D341Med (cell line): ENCODE data around the gene TMTC1.
"Not testable (repeated sequence)": the region's sequence is repeated elsewhere in the genome, so short reads cannot be mapped to it uniquely, and the experiment has no call there.

Experiments used
- DNase-seq: peaks from one replicate; pipeline ENCODE4 v3.0.0; 2012; ENCODE audit warnings: low spot score

TMTC1 gene

GRCh38 chr12:29783773-29784666, at the start of gene TMTC1:
Gene TMTC1 (minus strand): TSS chr12:29783942. CDS start chr12:29783751, 191 bp downstream.
- DNase-seq, result peak; percentile 77

DNA sequence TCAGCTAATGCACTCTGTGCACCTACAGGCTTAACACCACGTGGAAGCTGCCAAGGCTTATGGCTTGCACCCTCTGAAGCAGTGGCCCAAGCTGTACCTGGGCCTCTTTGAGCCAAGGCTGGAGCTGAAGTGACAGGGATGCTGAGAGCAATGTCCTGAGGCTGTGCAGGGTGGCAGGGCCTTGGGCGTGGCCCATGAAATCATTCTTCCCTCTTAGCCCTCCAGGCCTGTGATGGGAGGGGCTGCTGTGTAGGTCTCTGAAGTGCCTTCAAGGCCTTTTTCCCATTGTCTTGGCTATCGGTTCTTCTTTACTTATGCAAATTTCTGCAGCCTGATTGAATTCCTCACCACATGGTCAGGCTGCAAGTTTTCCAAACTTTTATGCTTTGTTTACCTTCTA, 47.4 kb upstream of the TMTC1 start:
- DNase-seq, result no peak

DNA sequence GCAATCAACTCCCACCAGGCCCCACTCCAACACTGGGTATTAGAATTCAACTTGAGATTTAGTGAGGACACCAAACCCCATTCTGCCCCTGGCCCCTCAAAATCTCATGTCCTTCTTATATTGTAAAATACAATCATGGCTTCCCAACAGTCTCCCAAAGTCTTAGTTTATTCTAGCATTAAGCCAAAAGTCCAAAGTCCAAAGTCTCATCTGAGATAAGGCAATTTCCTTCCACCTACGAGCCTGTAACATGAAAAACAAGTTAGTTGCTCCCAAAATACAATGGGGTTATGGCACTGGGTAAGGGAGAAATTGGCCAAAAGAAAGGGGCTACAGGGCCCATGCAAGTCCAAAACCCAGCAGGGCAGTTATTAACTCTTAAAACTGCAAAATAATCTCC, 46.6 kb upstream of the TMTC1 start:
- no peak for DNase-seq

DNA sequence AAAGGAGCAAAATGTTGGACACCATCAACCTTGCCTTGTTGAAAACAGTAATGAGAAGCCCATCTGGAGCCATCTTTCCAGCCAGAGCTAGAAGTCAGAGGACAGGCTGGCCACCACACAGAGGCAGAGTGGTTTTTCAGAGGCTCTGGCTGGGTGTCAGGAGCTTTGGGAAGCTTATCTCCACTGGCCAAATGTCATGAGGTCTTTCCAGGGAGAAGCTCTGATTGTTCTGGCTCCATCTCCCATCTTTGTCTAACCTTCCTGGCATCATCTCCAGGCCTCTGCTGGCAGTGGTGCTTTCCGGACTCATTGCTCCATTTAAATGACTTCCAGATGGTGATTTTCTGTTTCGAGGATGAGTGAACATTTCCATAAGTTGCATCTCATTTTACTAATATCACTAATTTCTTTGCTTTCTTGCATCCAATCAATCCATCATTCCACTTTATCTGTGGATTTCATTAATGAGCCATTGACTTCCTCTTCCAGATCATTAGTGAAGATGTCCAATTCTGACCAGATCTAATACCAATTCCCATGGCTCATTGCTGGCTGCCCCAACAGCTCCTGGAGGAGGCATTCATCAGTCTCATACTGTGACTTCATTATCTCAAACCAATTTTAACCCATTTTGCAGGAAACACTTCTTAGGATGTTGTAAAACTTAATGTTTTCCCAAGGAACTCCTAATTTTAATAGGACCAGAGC, 35.3 kb upstream of the TMTC1 start:
- DNase-seq, result no peak

- DNase-seq, result no peak
These were observed 33.4 kb upstream of the TMTC1 start for GRCh38 chr12:29816874-29817725.

DNA sequence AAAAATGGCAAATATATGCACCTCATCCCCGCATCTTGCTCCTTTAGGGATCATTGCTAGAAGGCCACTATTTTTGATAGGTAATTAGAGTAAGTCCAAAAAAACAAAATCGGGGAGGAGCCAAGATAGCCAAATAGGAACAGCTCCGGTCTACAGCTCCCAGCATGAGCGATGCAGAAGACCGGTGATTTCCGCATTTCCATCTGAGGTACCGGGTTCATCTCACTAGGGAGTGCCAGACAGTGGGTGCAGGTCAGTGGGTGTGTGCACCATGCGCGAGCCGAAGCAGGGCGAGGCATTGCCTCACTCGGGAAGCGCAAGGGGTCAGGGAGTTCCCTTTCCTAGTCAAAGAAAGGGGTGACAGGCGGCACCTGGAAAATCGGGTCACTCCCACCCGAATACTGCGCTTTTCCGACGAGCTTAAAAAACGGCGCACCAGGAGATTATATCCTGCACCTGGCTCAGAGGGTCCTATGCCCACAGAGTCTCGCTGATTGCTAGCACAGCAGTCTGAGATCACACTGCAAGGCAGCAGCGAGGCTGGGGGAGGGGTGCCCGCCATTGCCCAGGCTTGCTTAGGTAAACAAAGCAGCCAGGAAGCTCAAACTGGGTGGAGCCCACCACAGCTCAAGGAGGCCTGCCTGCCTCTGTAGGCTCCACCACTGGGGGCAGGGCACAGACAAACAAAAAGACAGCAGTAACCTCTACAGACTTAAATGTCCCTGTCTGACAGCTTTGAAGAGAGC, 26.0 kb upstream of the TMTC1 start:
- DNase-seq, result not testable (repeated sequence)

GRCh38 chr12:29807129-29807528, 23.4 kb upstream of the TMTC1 start:
- DNase-seq, result no peak

GRCh38 chr12:29804019-29804418, 20.3 kb upstream of the TMTC1 start:
- DNase-seq, result no peak

DNA sequence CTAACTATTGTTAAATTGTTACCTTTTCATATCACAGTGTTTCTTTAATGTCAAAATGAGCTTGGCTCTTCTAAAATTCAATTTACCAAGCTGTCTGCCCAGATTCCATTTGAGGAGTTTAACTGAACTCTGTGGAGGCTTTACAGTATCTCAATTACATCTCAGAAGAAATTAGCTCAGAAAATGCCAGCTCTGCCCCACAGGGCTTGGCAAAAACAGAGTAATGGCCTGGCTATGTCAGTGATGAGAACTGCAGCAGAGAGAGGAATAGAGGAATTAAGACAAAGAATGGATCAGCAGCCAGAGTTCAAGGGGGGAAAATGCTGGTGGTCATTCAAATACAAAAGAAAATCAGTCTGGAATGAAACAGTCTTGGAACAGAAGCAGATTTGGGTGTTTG, 15.8 kb upstream of the TMTC1 start:
- no peak for DNase-seq

GRCh38 chr12:29797565-29798355, 14.0 kb upstream of the TMTC1 start:
- no peak for DNase-seq

GRCh38 chr12:29796823-29797263, 13.1 kb upstream of the TMTC1 start:
- DNase-seq, result no peak

GRCh38 chr12:29795715-29796114, 12.0 kb upstream of the TMTC1 start:
- DNase-seq, result no peak

GRCh38 chr12:29794862-29795261, 11.1 kb upstream of the TMTC1 start:
- no peak for DNase-seq

- no peak for DNase-seq
These were observed 9.1 kb upstream of the TMTC1 start for GRCh38 chr12:29792853-29793252.

- no peak for DNase-seq
These were observed 8.4 kb upstream of the TMTC1 start for GRCh38 chr12:29792132-29792531.

- DNase-seq, result peak; percentile 46
These were observed 620 bp downstream of the TMTC1 start for GRCh38 chr12:29782871-29783772.

DNA sequence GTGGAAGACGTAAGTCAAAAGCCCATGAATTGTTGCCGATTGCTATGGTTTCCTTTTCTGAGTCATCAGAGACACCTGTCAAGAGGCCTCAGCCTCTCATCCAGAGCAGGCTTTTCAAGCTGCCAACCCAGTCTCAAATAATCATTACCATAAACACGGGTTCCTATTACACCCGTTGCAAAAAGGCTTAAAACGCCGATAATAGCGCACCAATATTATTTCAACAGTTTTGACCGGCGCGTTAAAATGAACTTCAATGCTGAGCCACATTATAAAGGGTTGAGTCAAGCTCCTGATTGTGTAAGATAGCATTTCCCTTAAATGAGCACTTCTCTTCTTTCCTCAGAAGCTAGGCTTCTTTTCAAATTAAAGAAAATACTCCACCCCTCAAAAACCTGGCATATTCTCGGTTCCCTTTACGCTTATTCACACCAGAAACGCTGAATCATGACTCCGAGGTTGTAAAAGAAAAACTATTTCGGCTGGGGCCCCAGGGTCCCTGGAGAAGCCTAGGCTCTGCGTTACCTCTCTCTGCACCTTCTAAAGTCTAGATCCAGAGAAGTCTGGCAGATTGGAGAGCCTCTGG, 1.4 kb downstream of the TMTC1 start:
- no peak for DNase-seq

DNA sequence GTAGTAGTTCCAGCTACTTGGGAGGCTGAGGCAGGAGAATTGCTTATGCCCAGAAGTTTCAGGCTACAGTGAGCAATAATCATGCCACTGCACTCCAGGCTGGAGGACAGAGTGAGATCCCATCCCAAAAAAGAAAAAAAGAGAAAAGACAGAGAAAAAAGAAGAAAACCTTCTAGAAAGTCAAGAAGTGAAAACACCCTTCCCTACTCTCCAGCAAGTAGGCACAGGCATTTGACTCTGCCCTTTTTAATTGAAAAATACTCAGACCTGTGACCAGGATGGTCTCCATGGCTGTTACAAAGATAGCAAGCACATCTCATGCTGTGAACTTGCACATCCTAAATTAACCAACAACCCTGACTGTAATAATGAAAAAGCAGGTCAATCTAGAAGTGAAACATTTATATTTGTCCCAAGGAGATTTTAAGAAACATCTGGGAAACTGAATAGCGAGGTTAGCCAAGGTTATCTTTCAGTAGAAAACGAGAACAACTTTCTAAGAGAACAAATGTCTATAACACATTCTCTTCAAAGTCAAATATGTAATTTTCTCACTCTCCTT, 2.0 kb downstream of the TMTC1 start:
- no peak for DNase-seq

GRCh38 chr12:29781188-29781587, 2.6 kb downstream of the TMTC1 start:
- no peak for DNase-seq
